Left ventricle myocardium inferior (tissue), 1 donor: ENCODE results near the gene FGF12. TPM values are rescaled to one million over a fixed set of nuclear protein-coding genes. Genes with fewer than 3 reads are reported as not detected.

ENCODE experiments used
- DNase-seq: peaks from one replicate; pipeline ENCODE4 v3.0.0-alpha.2; 2020
- H3K27ac ChIP-seq: fragments of 200-600 bp; replicated peaks from 2 replicates; pipeline ENCODE4 v1.8.0; 2021
- H3K27me3 ChIP-seq: fragments of 200-600 bp; 2 replicates; pipeline ENCODE4 v1.8.0; 2021; ENCODE audit warnings: low read depth
- H3K36me3 ChIP-seq: fragments of 200-600 bp; 2 replicates; pipeline ENCODE4 v1.8.0; 2021
- H3K4me1 ChIP-seq: fragments of 200-600 bp; 2 replicates; pipeline ENCODE4 v1.8.0; 2021
- H3K4me3 ChIP-seq: fragments of 200-600 bp; 2 replicates; pipeline ENCODE4 v1.8.0; 2021; ENCODE audit warnings: mild to moderate bottlenecking, moderate library complexity
- H3K9me3 ChIP-seq: fragments of 200-600 bp; replicated peaks from 2 replicates; pipeline ENCODE4 v1.8.0; 2021
- intact Hi-C: fragments of 100-400 bp; cut with micrococcal nuclease; formaldehyde crosslinking; loops from one replicate; pipeline ENCODE4 v1.11.0; 2022
- total RNA-seq: library from RNA; stranded (reverse); fragmentation: NEBNext Ultra II Directional; extraction: Animal tissue kit (Norgen Biotek cat#: 25700); gene quantifications from one replicate; pipeline ENCODE4 v1.2.1, GENCODE V29; 2021
- TF ChIP-seq, protein P1 (sequence below): fragments of 200-600 bp; IDR thresholded peaks from 2 replicates; pipeline ENCODE4 v1.8.0; 2021; ENCODE audit warnings: antibody characterized with exemption, mild to moderate bottlenecking, borderline replicate concordance
- donor health status: DM: no; HTN: yes; CAD: no; lungs with severe emphysema.

FGF12 gene
- total RNA-seq, 1 donor from 2014 or later, result 325 TPM

GRCh38 chr3:192212335-192212734, 515.0 kb downstream of the FGF12 start:
- TF ChIP-seq, protein P1, sequence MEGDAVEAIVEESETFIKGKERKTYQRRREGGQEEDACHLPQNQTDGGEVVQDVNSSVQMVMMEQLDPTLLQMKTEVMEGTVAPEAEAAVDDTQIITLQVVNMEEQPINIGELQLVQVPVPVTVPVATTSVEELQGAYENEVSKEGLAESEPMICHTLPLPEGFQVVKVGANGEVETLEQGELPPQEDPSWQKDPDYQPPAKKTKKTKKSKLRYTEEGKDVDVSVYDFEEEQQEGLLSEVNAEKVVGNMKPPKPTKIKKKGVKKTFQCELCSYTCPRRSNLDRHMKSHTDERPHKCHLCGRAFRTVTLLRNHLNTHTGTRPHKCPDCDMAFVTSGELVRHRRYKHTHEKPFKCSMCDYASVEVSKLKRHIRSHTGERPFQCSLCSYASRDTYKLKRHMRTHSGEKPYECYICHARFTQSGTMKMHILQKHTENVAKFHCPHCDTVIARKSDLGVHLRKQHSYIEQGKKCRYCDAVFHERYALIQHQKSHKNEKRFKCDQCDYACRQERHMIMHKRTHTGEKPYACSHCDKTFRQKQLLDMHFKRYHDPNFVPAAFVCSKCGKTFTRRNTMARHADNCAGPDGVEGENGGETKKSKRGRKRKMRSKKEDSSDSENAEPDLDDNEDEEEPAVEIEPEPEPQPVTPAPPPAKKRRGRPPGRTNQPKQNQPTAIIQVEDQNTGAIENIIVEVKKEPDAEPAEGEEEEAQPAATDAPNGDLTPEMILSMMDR, result no peak
- Histone ChIP-seq H3K9me3 (no peaks in the 10 kb centered on the region), H3K27me3 (no peaks in the 10 kb centered on the region), H3K36me3 (no peaks in the 10 kb centered on the region), H3K27ac (no peak overlapping the region), H3K4me3 (no peak overlapping the region), H3K4me1 (peaks cover 21% of the 10 kb centered on the region)
- intact Hi-C loops, result no loop called here
- no peak for DNase-seq

DNA sequence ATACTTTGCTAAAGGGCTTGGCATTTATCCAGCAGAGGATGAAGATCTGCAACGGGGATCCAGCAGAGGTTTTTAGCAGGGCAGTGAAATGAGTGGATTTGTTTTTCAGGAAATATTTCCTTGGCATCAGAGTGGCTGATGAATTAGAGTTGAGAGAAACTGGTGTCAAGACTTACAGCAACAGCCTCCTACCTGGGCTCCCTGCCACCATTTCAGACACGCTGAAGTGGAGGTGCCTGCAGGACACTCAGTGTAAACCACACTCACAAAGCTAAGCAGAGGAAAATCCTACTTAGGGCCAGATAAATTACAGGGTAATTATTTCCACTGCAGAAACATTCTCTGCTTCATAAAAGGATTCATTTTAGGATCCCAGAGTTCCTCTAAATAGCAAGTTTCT, 519.7 kb downstream of the FGF12 start:
- Histone ChIP-seq H3K27me3 (no peaks in the 10 kb centered on the region), H3K36me3 (no peaks in the 10 kb centered on the region), H3K27ac (no peak overlapping the region), H3K9me3 (no peaks in the 10 kb centered on the region), H3K4me1 (peaks cover 28% of the 10 kb centered on the region), H3K4me3 (no peak overlapping the region)
- DNase-seq, result peak; percentile 38
- TF ChIP-seq, protein P1, result no peak
- intact Hi-C loops, result no loop called here

GRCh38 chr3:192207239-192207638, 520.1 kb downstream of the FGF12 start:
- TF ChIP-seq, protein P1, result no peak
- no peaks in the 10 kb centered on the region for H3K36me3 ChIP-seq
- DNase-seq, result no peak
- H3K27me3 ChIP-seq, result no peaks in the 10 kb centered on the region
- no peak overlapping the region for H3K4me3 ChIP-seq
- intact Hi-C loops, result no loop called here
- H3K4me1 ChIP-seq, result peaks cover 32% of the 10 kb centered on the region
- no peak overlapping the region for H3K27ac ChIP-seq
- H3K9me3 ChIP-seq, result no peaks in the 10 kb centered on the region

- Histone ChIP-seq H3K27ac (no peak overlapping the region), H3K4me3 (no peak overlapping the region), H3K9me3 (no peaks in the 10 kb centered on the region), H3K36me3 (no peaks in the 10 kb centered on the region), H3K27me3 (no peaks in the 10 kb centered on the region), H3K4me1 (peaks cover 14% of the 10 kb centered on the region)
- DNase-seq, result no peak
- intact Hi-C loops, result no loop called here
- TF ChIP-seq, protein P1, result no peak
These were observed 533.3 kb downstream of the FGF12 start for GRCh38 chr3:192194085-192194484.

DNA sequence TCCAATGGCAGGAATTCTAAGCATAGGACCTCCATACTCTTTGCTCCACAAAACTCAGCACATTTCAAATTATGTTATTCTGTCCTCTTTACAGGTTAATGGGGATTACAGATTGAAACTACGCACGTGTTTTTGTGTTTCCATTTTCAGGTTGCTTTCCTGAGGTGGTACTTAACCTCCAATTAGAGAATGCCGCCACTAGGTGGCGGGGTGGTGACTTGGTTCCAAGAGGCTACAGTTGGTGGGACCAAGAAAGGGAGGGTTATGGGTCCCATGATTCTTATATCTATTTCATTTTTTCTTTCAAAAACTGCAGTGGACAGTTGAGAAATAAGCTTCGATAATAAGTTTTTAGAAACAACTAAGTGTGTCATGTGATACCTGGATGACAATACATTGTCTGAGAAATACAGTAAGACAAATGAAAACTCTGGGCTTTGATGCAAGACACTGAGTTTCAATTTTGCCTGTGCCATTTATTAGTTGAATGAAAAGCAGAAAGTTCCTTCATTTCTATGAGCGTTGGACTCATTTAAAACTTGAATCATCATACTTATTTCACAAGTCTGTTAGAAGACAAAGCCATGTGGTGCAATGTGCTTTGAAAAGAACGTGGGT, 539.0 kb downstream of the FGF12 start:
- Histone ChIP-seq H3K4me3 (no peak overlapping the region), H3K27ac (no peak overlapping the region), H3K36me3 (no peaks in the 10 kb centered on the region), H3K9me3 (no peaks in the 10 kb centered on the region), H3K4me1 (peaks cover 17% of the 10 kb centered on the region), H3K27me3 (no peaks in the 10 kb centered on the region)
- TF ChIP-seq, protein P1, result peak; percentile 66
- DNase-seq, result peak; percentile 32
- intact Hi-C loops, result loop anchor here (10.0 kb wide), 1 partner anchor 256 kb away; no protein-coding TSS in a partner anchor
